ENCODE measurements around the gene CLN6. TPM values are rescaled to one million over a fixed set of nuclear protein-coding genes. Genes with fewer than 3 reads are reported as not detected.

Gene CLN6
- 21.3 and 31.6 TPM in 2 replicates for total RNA-seq

DNA sequence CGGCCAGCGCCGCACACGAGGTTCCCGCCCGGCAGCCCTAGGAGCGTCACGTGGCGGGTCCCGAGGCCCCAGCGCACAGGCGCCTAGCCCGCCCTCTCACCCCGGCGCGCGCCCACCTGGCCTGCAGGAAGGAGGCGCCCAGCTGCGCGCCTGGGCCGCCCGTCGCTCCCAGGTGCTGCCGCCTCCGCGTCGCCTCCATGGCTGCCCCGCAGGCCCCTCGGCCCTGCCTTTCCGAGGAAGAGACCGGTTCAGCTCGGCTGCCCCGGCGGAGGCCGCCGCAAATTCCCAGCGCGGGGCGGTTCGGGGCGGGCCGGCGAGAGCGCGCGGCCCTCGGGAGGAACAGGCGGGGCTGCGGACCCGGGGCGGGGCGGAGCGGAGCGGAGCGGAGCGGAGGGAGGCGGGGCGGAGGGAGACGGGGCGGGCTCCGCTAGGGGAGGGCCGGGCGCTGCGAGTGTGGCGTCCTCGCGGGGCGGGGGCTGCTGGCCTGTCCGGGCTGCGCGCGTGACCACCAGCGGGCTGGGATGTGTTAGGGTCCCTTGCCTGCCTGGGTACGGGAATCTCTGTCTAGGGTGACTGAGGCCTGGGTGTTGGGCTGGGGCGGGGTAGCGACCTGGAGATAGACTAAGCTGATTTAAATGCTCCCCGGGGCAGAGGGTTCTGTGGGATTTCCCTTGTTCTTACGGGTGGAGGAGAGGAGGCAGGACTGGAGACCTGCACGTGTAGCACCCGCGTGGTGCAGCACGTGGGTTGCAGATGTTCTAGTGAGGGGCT lies at the start of gene CLN6:
Gene CLN6 (minus strand): TSS at position 343 of the 771 bp plus-strand sequence. CDS start 144 bp downstream, at position 199.

DNA sequence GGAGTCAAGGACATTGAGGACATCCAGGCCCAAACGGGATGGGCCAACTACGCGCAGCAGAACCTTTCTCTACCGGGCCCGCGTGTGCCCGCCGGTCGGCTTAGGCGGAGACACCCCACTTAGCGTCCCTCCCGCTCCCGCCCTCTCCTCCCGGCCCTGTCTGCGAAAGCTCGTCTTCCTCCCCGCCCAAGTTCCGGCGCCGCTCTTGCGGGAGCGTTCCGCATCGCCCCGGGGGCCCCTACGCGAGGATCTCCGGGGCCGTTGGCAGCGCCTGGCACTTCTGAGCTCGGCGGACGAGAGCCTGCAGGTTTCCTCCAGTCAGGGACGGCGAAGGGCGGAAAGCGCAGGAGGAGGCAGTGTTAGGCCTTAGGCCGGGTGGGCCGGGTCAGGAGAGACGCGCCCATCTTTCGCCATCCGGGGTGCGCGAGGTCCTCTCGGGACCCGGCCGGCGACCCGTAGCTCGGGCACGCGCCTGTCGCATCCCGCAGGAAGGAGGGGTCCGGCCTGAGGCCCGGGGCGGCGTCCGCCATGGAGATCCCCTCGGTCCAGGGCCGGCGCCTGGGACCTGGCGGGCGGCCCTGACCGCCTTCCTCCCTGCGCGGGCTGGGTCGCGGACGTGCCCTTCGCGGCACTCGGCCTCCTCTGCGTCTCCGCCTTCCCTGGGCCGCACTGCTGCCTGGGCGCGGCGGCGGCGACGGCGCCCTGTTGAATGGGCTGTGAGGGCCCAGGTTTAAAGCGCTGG lies 48.2 kb upstream of the CLN6 start, which contains the start of gene FEM1B:
Gene FEM1B (plus strand): TSS at position 143 of the 742 bp plus-strand sequence. CDS start 673 bp downstream, outside the sequence.

DNA sequence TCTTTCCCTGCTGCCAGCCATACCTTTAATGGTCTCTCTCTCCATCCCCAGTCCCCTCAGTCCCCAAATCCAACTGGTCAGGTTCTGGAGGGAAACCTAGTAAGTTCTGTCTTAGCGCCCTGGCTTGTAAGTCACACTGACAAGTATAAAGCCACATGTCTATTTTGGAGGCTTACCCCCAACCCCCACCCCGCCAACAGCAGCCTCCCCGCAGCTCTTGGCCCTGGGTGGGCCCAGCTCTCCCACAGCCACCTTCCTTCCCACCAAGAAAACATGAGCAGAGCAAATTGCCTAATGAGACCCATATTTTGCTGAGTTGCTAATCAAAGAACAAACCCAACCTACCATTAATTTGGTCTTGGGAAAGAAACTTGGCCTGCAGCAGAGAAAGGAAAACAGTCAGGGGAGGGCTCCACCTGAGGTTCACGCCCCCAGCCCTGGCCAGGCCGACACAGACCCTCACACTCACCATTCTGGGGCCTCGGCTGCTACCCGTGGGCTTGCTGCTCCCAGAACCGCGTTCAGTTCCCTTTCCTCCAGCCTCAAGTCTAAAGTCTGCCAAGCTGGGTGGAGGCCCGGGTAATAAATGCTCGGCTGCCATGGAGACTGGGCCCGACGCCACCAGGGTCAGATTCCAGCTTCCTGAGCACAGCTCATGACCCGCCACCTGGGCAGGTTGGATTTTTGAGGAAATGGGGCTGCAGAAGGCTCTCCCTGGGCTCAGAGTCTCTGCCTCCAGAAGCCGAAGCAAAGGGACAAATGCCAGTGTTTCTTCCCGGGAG lies 24.6 kb downstream of the CLN6 start, which contains the start of gene CALML4:
Gene CALML4 (minus strand): TSS at position 557 of the 782 bp plus-strand sequence. CDS start 85 bp downstream, at position 472.

Other genes with a start within 250 kb of the CLN6 start
- 34.6 and 42.2 TPM in 2 replicates for gene PIAS1, start 175.4 kb downstream of the CLN6 start, total RNA-seq
- 4.2 and 4.9 TPM in 2 replicates for gene CALML4, start 24.4 kb downstream of the CLN6 start, total RNA-seq
- gene FEM1B, start 48.0 kb upstream of the CLN6 start, total RNA-seq = 50.8 and 53.9 TPM in 2 replicates
- 0.14 and 1.2 TPM in 2 replicates for gene ITGA11, start 202.4 kb upstream of the CLN6 start, total RNA-seq

Data from thoracic aorta endothelial cell (primary cell).